Glutamatergic neuron (in vitro differentiated cells): ENCODE data around the gene THSD7A. TPM values are rescaled to one million over a fixed set of nuclear protein-coding genes. Genes with fewer than 3 reads are reported as not detected.

ENCODE experiments used
- DNase-seq: peaks from one replicate; pipeline ENCODE4 v3.0.0; 2022
- H3K27ac Mint-ChIP-seq: one replicate; pipeline ENCODE4 v1.8.0; 2020; ENCODE audit warnings: mild to moderate bottlenecking, mixed read lengths, inconsistent platforms; ENCODE audit not compliant: unreplicated experiment
- H3K27me3 Mint-ChIP-seq: one replicate; pipeline ENCODE4 v1.8.0; 2020; ENCODE audit warnings: mild to moderate bottlenecking, moderate library complexity, mixed read lengths, inconsistent platforms; ENCODE audit not compliant: unreplicated experiment
- H3K36me3 Mint-ChIP-seq: one replicate; pipeline ENCODE4 v1.8.0; 2020; ENCODE audit warnings: mild to moderate bottlenecking, mixed read lengths, inconsistent platforms; ENCODE audit not compliant: unreplicated experiment
- H3K4me1 Mint-ChIP-seq: one replicate; pipeline ENCODE4 v1.8.0; 2020; ENCODE audit warnings: mild to moderate bottlenecking, low read depth, mixed read lengths, inconsistent platforms; ENCODE audit not compliant: unreplicated experiment
- H3K4me3 Mint-ChIP-seq: one replicate; pipeline ENCODE4 v1.8.0; 2020; ENCODE audit warnings: mild to moderate bottlenecking, mixed read lengths, inconsistent platforms; ENCODE audit not compliant: unreplicated experiment
- H3K9me3 Mint-ChIP-seq: one replicate; pipeline ENCODE4 v1.8.0; 2020; ENCODE audit warnings: mild to moderate bottlenecking, moderate library complexity, mixed read lengths, inconsistent platforms; ENCODE audit not compliant: unreplicated experiment
- CTCF ChIP-seq: fragments of 200-600 bp; sonication (generic); IDR thresholded peaks from one replicate; pipeline ENCODE4 v1.5.0; 2021; ENCODE audit not compliant: partially characterized antibody, unreplicated experiment
- total RNA-seq: library from RNA; stranded (reverse); fragmentation: NEBNext Ultra II Directional; extraction: Animal tissue kit (Norgen Biotek cat#: 25700); gene quantifications from one replicate; pipeline ENCODE4 v1.2.1, GENCODE V29; 2021; ENCODE audit not compliant: unreplicated experiment

THSD7A gene
- total RNA-seq, 1 donor from 2014 or later = 211 TPM

GRCh38 chr7:11473220-11473619 is 358.8 kb downstream of the THSD7A start:
- H3K4me1 Mint-ChIP-seq = no peaks in the 10 kb centered on the region
- H3K27ac Mint-ChIP-seq = no peak overlapping the region
- H3K36me3 Mint-ChIP-seq = no peaks in the 10 kb centered on the region
- no peak for TF ChIP-seq CTCF
- H3K9me3 Mint-ChIP-seq = no peaks in the 10 kb centered on the region
- H3K4me3 Mint-ChIP-seq = no peak overlapping the region
- no peak for DNase-seq
- H3K27me3 Mint-ChIP-seq = no peaks in the 10 kb centered on the region

- no peak overlapping the region for H3K27ac Mint-ChIP-seq
- no peaks in the 10 kb centered on the region for H3K4me1 Mint-ChIP-seq
- no peaks in the 10 kb centered on the region for H3K27me3 Mint-ChIP-seq
- H3K4me3 Mint-ChIP-seq = no peak overlapping the region
- no peaks in the 10 kb centered on the region for H3K9me3 Mint-ChIP-seq
- no peak for DNase-seq
- no peak for TF ChIP-seq CTCF
- no peaks in the 10 kb centered on the region for H3K36me3 Mint-ChIP-seq
Measured at GRCh38 chr7:11472646-11473045, 359.4 kb downstream of the THSD7A start.

- Mint-ChIP-seq H3K36me3 (no peaks in the 10 kb centered on the region), H3K27me3 (no peaks in the 10 kb centered on the region), H3K9me3 (no peaks in the 10 kb centered on the region), H3K27ac (no peak overlapping the region), H3K4me1 (no peaks in the 10 kb centered on the region), H3K4me3 (no peak overlapping the region)
- no peak for DNase-seq
- no peak for TF ChIP-seq CTCF
Measured at GRCh38 chr7:11471255-11471654, 360.7 kb downstream of the THSD7A start.

GRCh38 chr7:11469028-11469745 is 362.8 kb downstream of the THSD7A start:
- DNase-seq = no peak
- TF ChIP-seq CTCF = no peak
- H3K36me3 Mint-ChIP-seq = no peaks in the 10 kb centered on the region
- H3K4me1 Mint-ChIP-seq = no peaks in the 10 kb centered on the region
- H3K27ac Mint-ChIP-seq = no peak overlapping the region
- H3K27me3 Mint-ChIP-seq = no peaks in the 10 kb centered on the region
- H3K9me3 Mint-ChIP-seq = no peaks in the 10 kb centered on the region
- H3K4me3 Mint-ChIP-seq = no peak overlapping the region

- peaks cover 2% of the 10 kb centered on the region for H3K9me3 Mint-ChIP-seq
- H3K36me3 Mint-ChIP-seq = no peaks in the 10 kb centered on the region
- DNase-seq = no peak
- peak overlapping the region; percentile 29 for H3K27ac Mint-ChIP-seq
- no peaks in the 10 kb centered on the region for H3K27me3 Mint-ChIP-seq
- no peak for TF ChIP-seq CTCF
- no peaks in the 10 kb centered on the region for H3K4me1 Mint-ChIP-seq
- H3K4me3 Mint-ChIP-seq = no peak overlapping the region
Measured at GRCh38 chr7:11466517-11467105, 365.4 kb downstream of the THSD7A start.
